HepG2 (cell line): ENCODE data around the gene SOS2. TPM values are rescaled to one million over a fixed set of nuclear protein-coding genes. Genes with fewer than 3 reads are reported as not detected.

Experiments used
- ATAC-seq: fragments of 200-7000 bp; cut with Tn5 transposase; 3 replicates; pipeline ENCODE4 v1.9.1; 2020; ENCODE audit warnings: mild to moderate bottlenecking, moderate library complexity
- BruUV-seq: library from RNA; stranded (reverse); fragments of 400-500 nt; replicated peaks from 2 replicates; lab custom pipeline; 2021; lab: Mats Ljungman, UMichigan
- CTCF ChIA-PET: fragments of 300-600 bp; formaldehyde crosslinking; extraction: SDS; loops from one replicate; lab custom pipeline; 2021; ENCODE audit warnings: low total read pairs, inconsistent platforms, low intra/inter-chr PET ratio; lab: Yijun Ruan, JAX
- POLR2A ChIA-PET: fragments of 350-600 bp; sonication (Branson Sonifier 250); formaldehyde crosslinking; loops from one replicate; lab custom pipeline; 2020; ENCODE audit warnings: antibody characterized with exemption, inconsistent platforms; lab: Yijun Ruan, JAX
- DNase-seq: peaks from one replicate; pipeline ENCODE4 v3.0.0-alpha.2; 2015; ENCODE audit warnings: low spot score
- FAIRE-seq: peaks from 3 replicates; lab custom pipeline; 2011; peaks lifted over from hg19 to GRCh38; lab: Jason Lieb, UNC
- H2AFZ ChIP-seq: one replicate; pipeline ENCODE4 v1.6.1; 2011; ENCODE audit warnings: low read length, inconsistent platforms
- H3K27ac ChIP-seq: fragments of 300-600 bp; 3 replicates; pipeline ENCODE4 v1.8.0; 2011; ENCODE audit warnings: mixed run types, mild to moderate bottlenecking, mixed read lengths, low read length, inconsistent platforms; ENCODE audit not compliant: insufficient read depth; ENCODE audit errors: extremely low read length
- H3K27me3 ChIP-seq, 2 experiments: fragments of 200-600 bp in 1 of 2; 2 replicates in 1 of 2; 3 replicates in 1 of 2; pipeline versions ENCODE4 v1.6.0 to v1.8.0; 2011; ENCODE audit warnings: low read length in 2 of 2, mild to moderate bottlenecking in 2 of 2, moderate library complexity in 2 of 2, inconsistent platforms in 1 of 2; ENCODE audit not compliant: insufficient read depth in 2 of 2, control insufficient read depth in 1 of 2
- H3K36me3 ChIP-seq, 2 experiments: fragments of 200-600 bp in 1 of 2; replicated peaks in 1 of 2; 2 replicates in 1 of 2; 3 replicates in 1 of 2; pipeline versions ENCODE4 v1.5.1 to v1.8.0; 2011; ENCODE audit warnings: low read length in 2 of 2, inconsistent platforms in 1 of 2; ENCODE audit not compliant: insufficient read depth in 2 of 2, control insufficient read depth in 1 of 2
- H3K4me1 ChIP-seq: 2 replicates; pipeline ENCODE4 v1.5.1; 2012; ENCODE audit warnings: low read length, inconsistent platforms; ENCODE audit not compliant: insufficient read depth
- H3K4me2 ChIP-seq: 2 replicates; pipeline ENCODE4 v1.6.0; 2011; ENCODE audit warnings: low read depth, low read length, inconsistent platforms
- H3K4me3 ChIP-seq, 3 experiments: fragments of 200-600 bp in 1 of 3; sonication (generic), shearing (Covaris generic) in 1 of 3; replicated peaks in 1 of 3; 2 replicates each; pipeline ENCODE4 v1.5.1; 2011 to 2016; ENCODE audit warnings: low read length in 3 of 3, inconsistent platforms in 2 of 3, low read depth in 2 of 3, mild to moderate bottlenecking in 2 of 3, control low read depth in 1 of 3, mixed read lengths in 1 of 3; ENCODE audit not compliant: insufficient read depth in 1 of 3
- H3K79me2 ChIP-seq: one replicate; pipeline ENCODE4 v1.6.1; 2011; ENCODE audit warnings: low read length, inconsistent platforms; ENCODE audit not compliant: insufficient read depth
- H3K9ac ChIP-seq: 2 replicates; pipeline ENCODE4 v1.6.0; 2011; ENCODE audit warnings: mild to moderate bottlenecking, low read depth, low read length, inconsistent platforms; ENCODE audit not compliant: insufficient read depth
- H3K9me3 ChIP-seq: 2 replicates; pipeline ENCODE4 v1.5.1; 2012; ENCODE audit warnings: mild to moderate bottlenecking, low read length
- H4K20me1 ChIP-seq: 2 replicates; pipeline ENCODE4 v1.6.0; 2011; ENCODE audit warnings: inconsistent platforms, mild to moderate bottlenecking, low read length, moderate library complexity; ENCODE audit not compliant: insufficient read depth
- BCL6 ChIP-seq: IDR thresholded peaks from 2 replicates; pipeline ENCODE4 v1.6.1; 2016; ENCODE audit warnings: missing genetic modification reagents, missing compliant biosample characterization
- PBX3 ChIP-seq: sonication (generic); formaldehyde crosslinking; IDR thresholded peaks from 2 replicates; pipeline ENCODE4 v1.8.1; 2023; ENCODE audit warnings: missing genetic modification reagents, inconsistent platforms, borderline replicate concordance
- SMYD3 ChIP-seq: sonication (generic); formaldehyde crosslinking; IDR thresholded peaks from 2 replicates; pipeline ENCODE4 v1.8.1; 2023; ENCODE audit warnings: mild to moderate bottlenecking, missing genetic modification reagents
- TAF15 ChIP-seq: fragments of 200-400 bp; formaldehyde crosslinking; IDR thresholded peaks from one replicate; pipeline ENCODE4 v1.6.1; 2018; ENCODE audit warnings: mild to moderate bottlenecking, low read depth, low read length; ENCODE audit not compliant: poor library complexity, severe bottlenecking
- ZNF740 ChIP-seq: sonication (generic); formaldehyde crosslinking; IDR thresholded peaks from 2 replicates; pipeline ENCODE4 v1.4.0; 2020; ENCODE audit warnings: missing genetic modification reagents
- ZNF75D ChIP-seq: sonication (generic); formaldehyde crosslinking; IDR thresholded peaks from 2 replicates; pipeline ENCODE4 v1.8.1; 2023; ENCODE audit warnings: missing genetic modification reagents, mild to moderate bottlenecking, borderline replicate concordance
- WGBS: methylation state at CpG from one replicate; pipeline ENCODE4 v1.1.6; 2017; ENCODE audit warnings: low lambda C conversion rate; 5-methylcytosine and 5-hydroxymethylcytosine counted together
- in situ Hi-C: cut with HindIII; loops from 2 replicates; pipeline ENCODE4 v1.10.0; 2017; ENCODE audit warnings: low pct_unique_long_range_greater_than_20kb; ENCODE audit not compliant: extremely low pct_ligation_motif_present
- intact Hi-C: fragments of 100-400 bp; cut with micrococcal nuclease; formaldehyde crosslinking; loops from one replicate; pipeline ENCODE4 v1.10.0; 2022; ENCODE audit not compliant: unreplicated experiment
- polyA plus RNA-seq, 8 experiments: library from polyadenylated mRNA; depleted of rRNA in 3 of 8; stranded (reverse) in 7 of 8; unstranded in 1 of 8; fragments of >200 nt; fragmentation: Illumina TruSeq in 4 of 8; extraction: Trizol in 4 of 8; gene quantifications; 2 replicates each; pipeline versions ENCODE4 v1.2.1 to v1.2.3, GENCODE V29; 2011 to 2016; ENCODE audit warnings: low read depth in 4 of 8, missing spikeins in 1 of 8, mixed read lengths in 1 of 8; ENCODE audit not compliant: insufficient read depth in 1 of 8
- total RNA-seq, 5 experiments: library from RNA; depleted of rRNA; stranded (reverse); fragments of >200 nt; fragmentation: Illumina TruSeq; extraction: Trizol; gene quantifications; 2 replicates each; pipeline ENCODE4 v1.2.3, GENCODE V29; 2016; ENCODE audit warnings: low read depth in 1 of 5

SOS2 gene
- total and polyA plus RNA-seq, 2 of the 13 experiments (the other 11 are each of a cell fraction or from before 2014, with no cell fraction given), result 9.3 to 12.1 TPM

GRCh38 chr14:50107850-50108249 lies 123.5 kb downstream of the SOS2 start:
- Histone ChIP-seq H4K20me1 (no peaks in the 10 kb centered on the region), H3K27ac (no peak overlapping the region), H3K36me3 (peaks cover 4 to 45% of the 10 kb centered on the region in 2 experiments; a peak in 4 of 5 replicates), H3K4me2 (no peak overlapping the region), H3K9ac (no peak overlapping the region), H2AFZ (no peak overlapping the region), H3K4me3 (no peak overlapping the region), H3K4me1 (no peaks in the 10 kb centered on the region), H3K27me3 (no peaks in the 10 kb centered on the region), H3K79me2 (no peaks in the 10 kb centered on the region), H3K9me3 (no peaks in the 10 kb centered on the region)
- TF ChIP-seq ZNF75D (CRISPR knock-in tag) (no peak), BCL6 (CRISPR knock-in tag) (no peak), ZNF740 (CRISPR knock-in tag) (no peak), SMYD3 (CRISPR knock-in tag) (no peak), TAF15 (no peak), PBX3 (no peak)
- FAIRE-seq (no peak), DNase-seq (no peak), ATAC-seq (no peak)
- CTCF ChIA-PET, result no interaction called here
- 97% methylated on average over 2 of the region's 2 CpGs for WGBS
- intact Hi-C loops, result loop anchor here (5.0 to 10.0 kb wide), 3 partner anchors 46 to 106 kb away; no protein-coding TSS in a partner anchor
- BruUV-seq, result no TSS peak
- in situ Hi-C loops, result loop anchor here (5.0 kb wide), 1 partner anchor 106 kb away; no protein-coding TSS in a partner anchor
- POLR2A ChIA-PET, result interaction anchor here (1.2 kb wide), 1 partner anchor 8 kb away, joined by 4 read pairs; the partner anchor contains the start of gene VCPKMT
